NCI-H187 treated with DMSO at 0.1 percent for 48 hours (cell line): Measurements from ENCODE around the gene RGS7BP.

ENCODE experiments used
- DNase-seq: peaks from one replicate; lab custom pipeline; 2025; lab: John Stamatoyannopoulos, UW

RGS7BP gene

DNA sequence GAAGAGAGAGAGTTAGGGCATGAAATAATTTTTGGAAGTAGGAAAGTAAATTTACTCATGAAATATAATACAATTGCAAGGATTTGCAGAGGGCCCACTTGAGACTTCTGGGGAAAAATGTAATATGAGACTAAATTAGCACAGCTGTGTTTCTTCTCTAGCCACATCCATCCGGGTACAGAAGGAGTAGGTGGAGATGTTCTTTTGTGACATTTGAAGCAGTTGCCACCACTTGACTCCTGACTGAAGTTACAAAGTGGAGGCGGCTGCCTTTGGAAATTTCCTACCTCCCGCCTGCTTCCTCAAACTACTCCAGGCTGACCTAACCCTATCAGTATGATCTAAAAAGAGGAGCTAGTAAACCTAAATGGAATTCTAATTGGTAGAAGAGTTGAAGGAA, 126.4 kb downstream of the RGS7BP start:
- peak; percentile 94 for DNase-seq

- no peak for DNase-seq
Measured at GRCh38 chr5:64634997-64635686, 129.3 kb downstream of the RGS7BP start.

- DNase-seq: no peak
Measured at GRCh38 chr5:64637144-64637543, 131.3 kb downstream of the RGS7BP start.

DNA sequence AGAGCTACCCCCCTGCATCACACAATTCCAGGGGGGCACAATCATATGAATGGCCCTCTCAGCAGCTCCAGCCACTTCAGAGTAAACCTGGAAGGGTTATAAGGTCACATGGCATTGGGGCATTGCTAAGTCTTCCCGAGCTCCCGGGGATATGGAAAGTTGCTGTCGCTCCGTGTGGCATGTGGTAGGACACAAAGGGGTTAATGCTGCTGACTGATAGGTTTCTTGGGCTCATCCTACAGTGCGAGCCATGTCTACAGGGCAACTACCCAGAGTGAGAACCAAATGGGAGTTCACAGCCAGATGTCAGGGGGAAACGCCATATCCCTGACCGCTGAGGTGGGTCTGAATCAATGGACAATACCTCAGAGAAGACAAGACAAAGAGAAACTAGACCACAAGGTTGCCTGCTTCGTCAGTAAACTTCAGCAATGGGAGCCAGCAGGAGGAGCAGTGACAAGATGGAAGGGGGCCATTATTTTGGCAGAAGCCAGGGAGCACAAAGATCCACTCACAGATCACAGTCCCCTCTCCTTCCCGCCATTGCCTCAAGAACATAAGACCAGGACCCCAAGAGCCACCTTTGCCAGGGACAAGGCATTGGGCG, 132.1 kb downstream of the RGS7BP start:
- DNase-seq: no peak

DNA sequence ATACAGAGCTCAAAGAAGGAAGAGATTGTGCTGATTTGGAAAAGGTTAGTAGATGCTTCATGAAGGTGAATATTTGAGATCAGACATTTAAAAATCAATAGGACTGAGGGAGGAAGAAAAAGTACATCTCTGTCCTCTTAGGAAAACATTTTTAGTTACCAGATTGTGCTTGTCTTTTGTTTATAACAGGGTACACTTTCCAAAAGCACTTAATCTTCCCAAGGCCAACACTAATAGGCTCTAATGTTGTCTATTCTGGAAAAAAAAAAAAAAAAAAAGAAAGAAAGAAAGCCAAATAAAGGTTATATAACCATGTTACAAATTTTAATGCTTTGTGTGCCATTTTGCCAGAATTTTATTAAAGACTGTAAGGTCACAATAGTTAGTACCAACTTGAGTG, 139.0 kb downstream of the RGS7BP start:
- DNase-seq: no peak

GRCh38 chr5:64646169-64646568, 140.4 kb downstream of the RGS7BP start:
- DNase-seq: no peak

DNA sequence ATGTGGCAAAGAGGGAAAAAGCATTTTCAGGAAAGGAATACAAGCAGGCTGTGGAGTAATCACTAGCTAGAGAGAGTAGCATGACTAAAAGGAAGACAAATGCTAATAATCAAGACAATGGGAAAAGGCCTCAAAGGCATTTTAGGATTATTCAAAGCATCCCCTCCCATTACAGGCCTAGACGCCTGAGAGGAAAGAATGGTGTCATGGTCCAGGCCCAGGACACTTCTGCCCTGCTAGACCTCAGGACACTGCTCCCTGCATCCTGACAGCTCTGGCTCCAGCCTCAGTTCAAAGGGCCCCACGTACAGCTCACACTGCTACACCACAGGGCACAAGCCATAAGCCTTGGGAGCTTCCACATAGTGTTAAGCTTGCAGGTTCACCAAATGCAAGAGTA, 143.7 kb downstream of the RGS7BP start:
- no peak for DNase-seq

GRCh38 chr5:64653766-64654560, 148.1 kb downstream of the RGS7BP start:
- no peak for DNase-seq

DNA sequence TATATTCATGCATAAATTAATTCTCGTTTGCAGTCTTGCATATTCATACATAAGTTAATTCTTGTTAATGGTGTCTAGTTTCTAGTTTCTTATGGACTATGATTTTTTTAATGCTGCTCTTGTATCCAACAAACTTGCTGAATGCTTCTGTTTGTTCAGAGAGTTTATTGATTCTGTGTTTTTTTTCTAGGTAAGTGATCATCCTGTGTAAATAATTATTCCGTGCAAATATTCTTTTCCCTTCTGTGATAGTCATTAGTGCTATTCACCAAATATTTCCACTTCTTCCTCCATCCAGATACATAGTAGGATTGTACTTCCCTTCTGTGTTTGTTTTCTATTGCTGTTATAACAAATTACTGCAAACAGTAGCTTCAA, 148.7 kb downstream of the RGS7BP start:
- DNase-seq: no peak

DNA sequence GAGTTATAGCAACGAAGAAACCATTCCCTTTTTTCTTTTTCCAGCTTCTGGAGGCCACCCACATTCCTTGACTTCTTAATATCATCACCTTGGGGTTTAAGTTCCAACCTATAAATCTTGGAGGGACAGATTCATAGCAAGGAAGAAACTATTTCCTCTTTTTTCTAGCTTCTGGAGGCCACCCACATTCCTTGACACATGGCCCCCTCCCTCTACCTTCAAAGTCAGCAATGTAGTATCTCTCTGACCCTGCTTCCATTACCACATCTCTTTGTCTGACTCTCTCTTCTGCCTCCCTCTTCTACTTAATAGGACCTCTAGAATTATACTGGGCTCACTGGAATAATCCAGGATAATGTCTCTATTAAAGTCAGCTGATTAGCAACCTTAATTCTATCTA, 149.8 kb downstream of the RGS7BP start:
- DNase-seq: no peak

DNA sequence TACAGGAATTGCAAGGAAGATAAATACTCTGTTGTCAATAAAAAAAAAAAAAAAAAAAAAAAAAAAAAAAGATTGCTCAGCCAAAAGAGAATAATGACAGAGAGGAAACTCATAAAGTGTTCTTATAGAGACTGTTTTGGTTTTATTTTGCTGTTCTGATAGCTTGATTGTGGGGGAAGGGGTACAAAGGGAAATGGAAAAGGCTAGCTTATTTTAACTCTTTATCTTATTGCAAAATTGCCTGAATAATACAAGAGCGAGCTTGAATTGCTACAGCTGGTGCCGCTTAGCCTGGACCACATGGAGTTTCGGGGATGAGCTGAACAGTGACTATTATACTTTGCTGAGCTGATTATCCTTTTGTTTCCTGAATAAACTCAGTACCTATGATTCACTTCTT, 153.5 kb downstream of the RGS7BP start:
- DNase-seq: no peak
